ENCODE measurements around the gene RMDN3. TPM values are rescaled to one million over a fixed set of nuclear protein-coding genes. Genes with fewer than 3 reads are reported as not detected.

RMDN3 gene
- total and polyA plus RNA-seq, 2 donors from 2014 or later = 34.9 to 38.2 TPM

GRCh38 chr15:40739047-40739446, 16.0 kb downstream of the RMDN3 start:
- Histone ChIP-seq H3K9me3 (ENCODE audit: control insufficient read depth in 2 of 3, insufficient read depth in 1 of 3, low read length in 3 of 3) (no peaks in the 10 kb centered on the region), H3K4me3 (ENCODE audit: low read length in 3 of 3) (no peak overlapping the region), H3K36me3 (ENCODE audit: control insufficient read depth in 2 of 3, insufficient read depth in 3 of 3, low read length in 3 of 3) (peaks cover 2 to 41% (median 25%) of the 10 kb centered on the region in 3 donors), H3K9ac (ENCODE audit: low read length in 3 of 3) (no peak overlapping the region), H3K27me3 (ENCODE audit: control insufficient read depth, insufficient read depth, low read length) (no peaks in the 10 kb centered on the region), H3K27ac (ENCODE audit: low read depth in 2 of 2, low read length in 2 of 2) (no peak overlapping the region), H3K4me1 (ENCODE audit: control insufficient read depth in 2 of 3, insufficient read depth in 2 of 3, low read depth in 1 of 3, low read length in 3 of 3) (no peaks in the 10 kb centered on the region)
- no peak for FAIRE-seq
- intact Hi-C loops (cut with DNase I) = no loop called here
- DNase-seq = no peak
- TF ChIP-seq, protein P1, sequence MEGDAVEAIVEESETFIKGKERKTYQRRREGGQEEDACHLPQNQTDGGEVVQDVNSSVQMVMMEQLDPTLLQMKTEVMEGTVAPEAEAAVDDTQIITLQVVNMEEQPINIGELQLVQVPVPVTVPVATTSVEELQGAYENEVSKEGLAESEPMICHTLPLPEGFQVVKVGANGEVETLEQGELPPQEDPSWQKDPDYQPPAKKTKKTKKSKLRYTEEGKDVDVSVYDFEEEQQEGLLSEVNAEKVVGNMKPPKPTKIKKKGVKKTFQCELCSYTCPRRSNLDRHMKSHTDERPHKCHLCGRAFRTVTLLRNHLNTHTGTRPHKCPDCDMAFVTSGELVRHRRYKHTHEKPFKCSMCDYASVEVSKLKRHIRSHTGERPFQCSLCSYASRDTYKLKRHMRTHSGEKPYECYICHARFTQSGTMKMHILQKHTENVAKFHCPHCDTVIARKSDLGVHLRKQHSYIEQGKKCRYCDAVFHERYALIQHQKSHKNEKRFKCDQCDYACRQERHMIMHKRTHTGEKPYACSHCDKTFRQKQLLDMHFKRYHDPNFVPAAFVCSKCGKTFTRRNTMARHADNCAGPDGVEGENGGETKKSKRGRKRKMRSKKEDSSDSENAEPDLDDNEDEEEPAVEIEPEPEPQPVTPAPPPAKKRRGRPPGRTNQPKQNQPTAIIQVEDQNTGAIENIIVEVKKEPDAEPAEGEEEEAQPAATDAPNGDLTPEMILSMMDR (IDR thresholded peaks at IDR 0.05; ENCODE audit: borderline replicate concordance, extremely low read depth, insufficient read depth) = no peak

GRCh38 chr15:40737048-40737447, 18.0 kb downstream of the RMDN3 start:
- DNase-seq (peak in 2 of 5 donors; percentile 30 to 56), FAIRE-seq (no peak)
- Histone ChIP-seq H3K36me3 (ENCODE audit: control insufficient read depth in 2 of 3, insufficient read depth in 3 of 3, low read length in 3 of 3) (peaks cover 2 to 31% (median 14%) of the 10 kb centered on the region in 3 donors), H3K9ac (ENCODE audit: low read length in 3 of 3) (no peak overlapping the region), H3K4me1 (ENCODE audit: control insufficient read depth in 2 of 3, insufficient read depth in 2 of 3, low read depth in 1 of 3, low read length in 3 of 3) (no peaks in the 10 kb centered on the region), H3K27me3 (ENCODE audit: control insufficient read depth, insufficient read depth, low read length) (no peaks in the 10 kb centered on the region), H3K9me3 (ENCODE audit: control insufficient read depth in 2 of 3, insufficient read depth in 1 of 3, low read length in 3 of 3) (no peaks in the 10 kb centered on the region), H3K27ac (ENCODE audit: low read depth in 2 of 2, low read length in 2 of 2) (no peak overlapping the region), H3K4me3 (ENCODE audit: low read length in 3 of 3) (no peak overlapping the region)
- intact Hi-C loops (cut with DNase I) = no loop called here
- TF ChIP-seq, protein P1 (IDR thresholded peaks at IDR 0.05; ENCODE audit: borderline replicate concordance, extremely low read depth, insufficient read depth) = no peak

- Histone ChIP-seq H3K27ac (ENCODE audit: low read depth in 2 of 2, low read length in 2 of 2) (no peak overlapping the region), H3K4me1 (ENCODE audit: control insufficient read depth in 2 of 3, insufficient read depth in 2 of 3, low read depth in 1 of 3, low read length in 3 of 3) (no peaks in the 10 kb centered on the region), H3K27me3 (ENCODE audit: control insufficient read depth, insufficient read depth, low read length) (no peaks in the 10 kb centered on the region), H3K4me3 (ENCODE audit: low read length in 3 of 3) (no peak overlapping the region), H3K36me3 (ENCODE audit: control insufficient read depth in 2 of 3, insufficient read depth in 3 of 3, low read length in 3 of 3) (peaks cover 2 to 31% (median 14%) of the 10 kb centered on the region in 3 donors), H3K9me3 (ENCODE audit: control insufficient read depth in 2 of 3, insufficient read depth in 1 of 3, low read length in 3 of 3) (no peaks in the 10 kb centered on the region), H3K9ac (ENCODE audit: low read length in 3 of 3) (no peak overlapping the region)
- intact Hi-C loops (cut with DNase I) = no loop called here
- no peak for DNase-seq
- no peak for FAIRE-seq
- TF ChIP-seq, protein P1 (IDR thresholded peaks at IDR 0.05; ENCODE audit: borderline replicate concordance, extremely low read depth, insufficient read depth) = no peak
Measured at GRCh38 chr15:40736575-40736974, 18.5 kb downstream of the RMDN3 start.

- H3K27ac ChIP-seq (ENCODE audit: low read depth in 2 of 2, low read length in 2 of 2) = no peak overlapping the region
- H3K4me3 ChIP-seq (ENCODE audit: low read length in 3 of 3) = no peak overlapping the region
- no peaks in the 10 kb centered on the region for H3K9me3 ChIP-seq (ENCODE audit: control insufficient read depth in 2 of 3, insufficient read depth in 1 of 3, low read length in 3 of 3)
- intact Hi-C loops (cut with DNase I) = no loop called here
- no peaks in the 10 kb centered on the region for H3K4me1 ChIP-seq (ENCODE audit: control insufficient read depth in 2 of 3, insufficient read depth in 2 of 3, low read depth in 1 of 3, low read length in 3 of 3)
- no peaks in the 10 kb centered on the region for H3K27me3 ChIP-seq (ENCODE audit: control insufficient read depth, insufficient read depth, low read length)
- FAIRE-seq (no peak), DNase-seq (no peak)
- H3K36me3 ChIP-seq (ENCODE audit: control insufficient read depth in 2 of 3, insufficient read depth in 3 of 3, low read length in 3 of 3) = peaks cover 2 to 5% (median 4%) of the 10 kb centered on the region in 3 donors
- H3K9ac ChIP-seq (ENCODE audit: low read length in 3 of 3) = no peak overlapping the region
- TF ChIP-seq, protein P1 (IDR thresholded peaks at IDR 0.05; ENCODE audit: borderline replicate concordance, extremely low read depth, insufficient read depth) = no peak
Measured at GRCh38 chr15:40731034-40731433, 24.0 kb downstream of the RMDN3 start.

All from kidney (tissue), 14 donors.